ENCODE data around the gene OGA. TPM values are rescaled to one million over a fixed set of nuclear protein-coding genes. Genes with fewer than 3 reads are reported as not detected.

Gene OGA
- total RNA-seq, 1 donor from 2014 or later = 119 TPM

GRCh38 chr10:101763141-101763846 is 55.0 kb downstream of the OGA start:
- H3K4me3 Mint-ChIP-seq (ENCODE audit: unreplicated experiment) = no peak overlapping the region
- no peaks in the 10 kb centered on the region for H3K4me1 Mint-ChIP-seq (ENCODE audit: low read depth, unreplicated experiment)
- peaks cover 7% of the 10 kb centered on the region for H3K36me3 Mint-ChIP-seq (ENCODE audit: low read depth, unreplicated experiment)
- Histone ChIP-seq H4K20me1 (ENCODE audit: insufficient read depth, low read length) (no peaks in the 10 kb centered on the region), H3K79me2 (ENCODE audit: insufficient read depth, low read length) (no peaks in the 10 kb centered on the region), H3K36me3 (ENCODE audit: insufficient read depth, low read length) (no peaks in the 10 kb centered on the region), H3K4me1 (ENCODE audit: insufficient read depth, low read length) (no peaks in the 10 kb centered on the region), H3K9ac (ENCODE audit: low read length) (no peak overlapping the region), H3K4me3 (ENCODE audit: insufficient read depth, low read depth, low read length) (no peak overlapping the region), H3K9me3 (ENCODE audit: insufficient read depth, low read depth, low read length) (no peaks in the 10 kb centered on the region), H3K4me2 (ENCODE audit: low read length) (no peak overlapping the region), H2AFZ (ENCODE audit: low read depth, low read length) (no peak overlapping the region), H3K27me3 (ENCODE audit: insufficient read depth, low read length) (peaks cover 27% of the 10 kb centered on the region), H3K27ac (ENCODE audit: low read depth, low read length) (no peak overlapping the region)
- TF ChIP-seq EZH2 (IDR thresholded peaks at IDR 0.05; ENCODE audit: insufficient read depth, low read length) = no peak
- TF ChIP-seq, protein P1, sequence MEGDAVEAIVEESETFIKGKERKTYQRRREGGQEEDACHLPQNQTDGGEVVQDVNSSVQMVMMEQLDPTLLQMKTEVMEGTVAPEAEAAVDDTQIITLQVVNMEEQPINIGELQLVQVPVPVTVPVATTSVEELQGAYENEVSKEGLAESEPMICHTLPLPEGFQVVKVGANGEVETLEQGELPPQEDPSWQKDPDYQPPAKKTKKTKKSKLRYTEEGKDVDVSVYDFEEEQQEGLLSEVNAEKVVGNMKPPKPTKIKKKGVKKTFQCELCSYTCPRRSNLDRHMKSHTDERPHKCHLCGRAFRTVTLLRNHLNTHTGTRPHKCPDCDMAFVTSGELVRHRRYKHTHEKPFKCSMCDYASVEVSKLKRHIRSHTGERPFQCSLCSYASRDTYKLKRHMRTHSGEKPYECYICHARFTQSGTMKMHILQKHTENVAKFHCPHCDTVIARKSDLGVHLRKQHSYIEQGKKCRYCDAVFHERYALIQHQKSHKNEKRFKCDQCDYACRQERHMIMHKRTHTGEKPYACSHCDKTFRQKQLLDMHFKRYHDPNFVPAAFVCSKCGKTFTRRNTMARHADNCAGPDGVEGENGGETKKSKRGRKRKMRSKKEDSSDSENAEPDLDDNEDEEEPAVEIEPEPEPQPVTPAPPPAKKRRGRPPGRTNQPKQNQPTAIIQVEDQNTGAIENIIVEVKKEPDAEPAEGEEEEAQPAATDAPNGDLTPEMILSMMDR (IDR thresholded peaks at IDR 0.05; ENCODE audit: insufficient read depth, low read depth, low read length) = no peak
- FAIRE-seq = no peak
- DNase-seq (ENCODE audit: low read depth) = no peak
- H3K9me3 Mint-ChIP-seq (ENCODE audit: unreplicated experiment) = peaks cover 2% of the 10 kb centered on the region
- peaks cover 71% of the 10 kb centered on the region for H3K27me3 Mint-ChIP-seq (ENCODE audit: low read depth, unreplicated experiment)
- H3K27ac Mint-ChIP-seq (ENCODE audit: unreplicated experiment) = no peak overlapping the region

GRCh38 chr10:101762736-101763135 is 55.5 kb downstream of the OGA start:
- Mint-ChIP-seq H3K4me3 (ENCODE audit: unreplicated experiment) (no peak overlapping the region), H3K9me3 (ENCODE audit: unreplicated experiment) (peaks cover 2% of the 10 kb centered on the region), H3K27ac (ENCODE audit: unreplicated experiment) (no peak overlapping the region), H3K4me1 (ENCODE audit: low read depth, unreplicated experiment) (no peaks in the 10 kb centered on the region), H3K27me3 (ENCODE audit: low read depth, unreplicated experiment) (peaks cover 73% of the 10 kb centered on the region), H3K36me3 (ENCODE audit: low read depth, unreplicated experiment) (peaks cover 10% of the 10 kb centered on the region)
- DNase-seq (ENCODE audit: low read depth) = no peak
- FAIRE-seq = no peak
- no peak overlapping the region for H3K9ac ChIP-seq (ENCODE audit: low read length)
- peaks cover 30% of the 10 kb centered on the region for H3K27me3 ChIP-seq (ENCODE audit: insufficient read depth, low read length)
- no peaks in the 10 kb centered on the region for H3K9me3 ChIP-seq (ENCODE audit: insufficient read depth, low read depth, low read length)
- no peak overlapping the region for H3K27ac ChIP-seq (ENCODE audit: low read depth, low read length)
- no peaks in the 10 kb centered on the region for H3K79me2 ChIP-seq (ENCODE audit: insufficient read depth, low read length)
- no peak overlapping the region for H3K4me3 ChIP-seq (ENCODE audit: insufficient read depth, low read depth, low read length)
- H4K20me1 ChIP-seq (ENCODE audit: insufficient read depth, low read length) = no peaks in the 10 kb centered on the region
- H3K4me2 ChIP-seq (ENCODE audit: low read length) = no peak overlapping the region
- no peak overlapping the region for H2AFZ ChIP-seq (ENCODE audit: low read depth, low read length)
- H3K36me3 ChIP-seq (ENCODE audit: insufficient read depth, low read length) = no peaks in the 10 kb centered on the region
- no peaks in the 10 kb centered on the region for H3K4me1 ChIP-seq (ENCODE audit: insufficient read depth, low read length)
- TF ChIP-seq, protein P1 (IDR thresholded peaks at IDR 0.05; ENCODE audit: insufficient read depth, low read depth, low read length) = no peak
- no peak for TF ChIP-seq EZH2 (IDR thresholded peaks at IDR 0.05; ENCODE audit: insufficient read depth, low read length)

DNA sequence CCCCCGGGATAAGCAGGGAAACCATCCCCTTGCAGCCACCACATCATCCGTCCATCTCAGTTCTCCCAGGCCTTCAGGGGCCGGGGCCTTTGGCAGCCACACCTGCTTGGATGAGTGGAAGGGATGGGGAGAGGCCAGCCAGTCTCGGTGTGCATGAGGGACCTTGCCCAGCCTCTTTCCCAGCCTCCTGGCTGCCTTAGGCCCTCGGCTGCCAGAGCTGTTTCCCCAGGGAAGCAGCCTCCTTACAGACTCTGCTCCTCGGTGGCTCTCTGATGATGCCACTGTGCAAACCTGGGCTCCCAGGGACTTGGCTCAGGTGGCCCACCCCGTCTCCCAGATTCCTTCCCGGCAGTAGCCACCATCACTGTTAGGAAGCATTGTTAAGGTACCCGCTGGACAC is 57.0 kb downstream of the OGA start:
- no peaks in the 10 kb centered on the region for H3K9me3 ChIP-seq (ENCODE audit: insufficient read depth, low read depth, low read length)
- no peaks in the 10 kb centered on the region for H3K9me3 Mint-ChIP-seq (ENCODE audit: unreplicated experiment)
- H3K27me3 Mint-ChIP-seq (ENCODE audit: low read depth, unreplicated experiment) = peaks cover 69% of the 10 kb centered on the region
- no peaks in the 10 kb centered on the region for H3K4me1 Mint-ChIP-seq (ENCODE audit: low read depth, unreplicated experiment)
- H3K27me3 ChIP-seq (ENCODE audit: insufficient read depth, low read length) = peaks cover 24% of the 10 kb centered on the region
- no peak overlapping the region for H3K9ac ChIP-seq (ENCODE audit: low read length)
- no peak overlapping the region for H2AFZ ChIP-seq (ENCODE audit: low read depth, low read length)
- no peak overlapping the region for H3K4me3 ChIP-seq (ENCODE audit: insufficient read depth, low read depth, low read length)
- TF ChIP-seq, protein P1 (IDR thresholded peaks at IDR 0.05; ENCODE audit: insufficient read depth, low read depth, low read length) = no peak
- TF ChIP-seq EZH2 (IDR thresholded peaks at IDR 0.05; ENCODE audit: insufficient read depth, low read length) = no peak
- H3K36me3 Mint-ChIP-seq (ENCODE audit: low read depth, unreplicated experiment) = peaks cover 6% of the 10 kb centered on the region
- no peak overlapping the region for H3K27ac Mint-ChIP-seq (ENCODE audit: unreplicated experiment)
- no peaks in the 10 kb centered on the region for H4K20me1 ChIP-seq (ENCODE audit: insufficient read depth, low read length)
- no peak overlapping the region for H3K27ac ChIP-seq (ENCODE audit: low read depth, low read length)
- DNase-seq (ENCODE audit: low read depth) = no peak
- H3K4me2 ChIP-seq (ENCODE audit: low read length) = no peak overlapping the region
- H3K36me3 ChIP-seq (ENCODE audit: insufficient read depth, low read length) = no peaks in the 10 kb centered on the region
- H3K4me1 ChIP-seq (ENCODE audit: insufficient read depth, low read length) = no peaks in the 10 kb centered on the region
- H3K79me2 ChIP-seq (ENCODE audit: insufficient read depth, low read length) = no peaks in the 10 kb centered on the region
- H3K4me3 Mint-ChIP-seq (ENCODE audit: unreplicated experiment) = no peak overlapping the region
- no peak for FAIRE-seq
